Stimulated activated naive CD4-positive, alpha-beta T cell (primary cell): Measurements from ENCODE around the gene CASR.

Experiments
- DNase-seq, 6 experiments: peaks; one replicate each; lab custom pipeline; 2025; lab: John Stamatoyannopoulos, UW

Gene CASR

DNA sequence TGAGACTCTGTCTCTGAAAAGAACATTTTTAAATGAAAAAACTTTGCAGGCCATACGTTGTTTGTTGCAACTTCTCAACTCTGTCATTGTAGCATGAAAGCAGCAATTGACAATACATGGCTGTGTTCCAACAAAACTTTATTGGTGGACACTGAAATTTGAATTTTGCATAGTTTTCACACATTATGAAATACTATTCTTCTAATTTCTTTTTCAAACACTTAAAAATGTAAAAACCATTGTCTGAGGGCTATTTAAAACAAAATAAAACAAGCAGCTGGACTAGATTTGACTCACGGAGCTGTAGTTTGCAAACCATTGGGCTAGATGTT is 123.1 kb downstream of the CASR start:
- no peak for DNase-seq

DNA sequence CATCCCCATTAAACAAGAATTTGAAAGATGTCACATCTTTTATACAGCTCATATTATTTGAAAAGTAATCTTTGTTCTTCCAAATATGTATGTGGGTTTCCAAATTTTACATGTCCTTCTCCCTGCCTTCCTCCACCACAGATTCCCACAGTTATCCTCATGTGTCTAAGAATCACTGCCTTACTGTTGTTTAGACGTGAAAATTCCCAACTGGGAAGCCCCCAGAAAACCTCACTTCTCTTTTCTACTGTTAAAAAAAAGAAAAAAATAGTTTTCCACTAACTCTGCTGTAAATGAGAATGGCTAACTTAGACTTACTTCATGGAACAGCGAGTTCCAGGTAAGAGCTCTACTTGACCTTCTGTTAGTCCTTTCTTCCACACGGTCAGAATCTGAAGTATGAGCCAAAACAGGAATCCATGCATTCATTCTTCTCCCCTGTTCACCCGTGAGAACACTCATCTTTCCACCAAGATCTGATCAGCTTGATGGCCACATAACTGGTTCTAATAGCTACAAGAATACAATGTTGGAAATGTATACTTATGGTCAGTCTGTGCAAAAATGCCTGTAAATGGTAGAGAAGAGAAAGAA is 123.7 kb downstream of the CASR start:
- DNase-seq, result no peak

- no peak for DNase-seq
Observed at GRCh38 chr3:122307976-122308375, 124.5 kb downstream of the CASR start.

GRCh38 chr3:122310361-122310760 is 126.9 kb downstream of the CASR start:
- DNase-seq, result no peak

DNA sequence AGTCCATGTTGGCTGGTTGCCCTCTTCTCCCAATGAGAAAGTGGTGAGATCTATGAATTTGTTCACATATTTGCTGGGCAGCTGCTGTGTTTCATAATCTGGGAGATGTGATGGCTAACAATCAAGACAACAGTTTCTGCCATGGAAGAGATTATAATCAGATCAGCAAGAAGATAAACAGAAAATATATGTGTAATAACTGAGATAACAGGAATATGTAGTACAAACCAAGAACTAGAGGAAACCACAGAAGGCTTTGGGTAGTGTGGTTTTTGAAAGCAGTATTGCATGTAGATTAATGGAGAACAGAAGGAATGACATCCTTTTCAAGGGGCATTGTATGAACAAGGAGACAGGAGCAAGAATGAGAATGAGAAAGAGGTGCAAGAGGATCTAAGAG is 129.4 kb downstream of the CASR start:
- no peak for DNase-seq

DNA sequence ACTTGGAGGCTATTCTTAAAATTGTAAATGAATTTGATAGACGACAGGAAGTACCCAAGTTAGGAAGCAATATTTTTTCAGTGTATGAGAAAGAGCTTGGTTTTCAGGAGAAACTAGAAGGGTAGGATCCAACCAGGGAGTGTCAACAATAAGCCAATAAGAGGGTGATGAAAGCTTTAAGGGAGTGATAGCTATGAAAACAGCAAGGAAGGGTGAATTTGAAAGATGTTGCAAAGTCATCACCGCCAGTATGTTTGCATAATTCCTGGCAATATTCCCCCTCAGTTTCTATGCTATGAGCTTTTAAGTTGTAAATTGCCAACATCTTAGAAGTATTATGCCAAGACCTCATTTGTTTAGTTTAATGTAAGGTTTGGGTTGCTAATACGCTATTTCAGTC is 129.8 kb downstream of the CASR start:
- no peak for DNase-seq

DNA sequence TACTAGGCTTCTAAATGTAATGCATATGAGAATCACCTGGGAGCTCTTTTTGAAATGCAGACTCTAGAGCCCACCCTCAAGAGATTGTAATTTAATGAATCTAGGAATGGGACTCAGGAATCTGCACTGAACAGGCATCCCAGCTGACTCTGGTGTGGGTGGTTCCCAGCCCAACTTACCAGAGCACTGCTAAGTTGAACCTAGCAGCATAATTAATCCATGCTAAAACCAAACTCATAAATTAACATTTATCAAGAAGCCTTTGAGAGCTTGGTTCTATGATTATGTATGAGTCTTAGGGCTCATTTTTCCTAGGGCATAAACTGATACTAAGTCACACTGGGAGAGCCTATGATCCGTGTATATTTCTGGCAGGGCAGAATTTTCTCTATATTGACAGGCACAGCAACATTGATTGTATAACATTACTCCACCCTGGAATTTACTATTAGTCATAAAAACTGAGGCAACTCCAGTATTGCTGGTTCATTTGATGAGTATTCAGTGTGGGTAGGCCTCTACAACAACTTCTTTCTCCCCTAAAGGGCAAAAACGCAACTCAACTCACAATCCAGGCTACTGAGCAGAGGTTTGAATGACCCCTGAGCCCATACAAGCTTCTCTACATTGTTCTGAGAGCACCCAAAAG is 130.9 kb downstream of the CASR start:
- DNase-seq, result no peak

GRCh38 chr3:122315619-122316018 is 132.2 kb downstream of the CASR start:
- no peak for DNase-seq

- no peak for DNase-seq
Observed at GRCh38 chr3:122316368-122316767, 132.9 kb downstream of the CASR start.

DNA sequence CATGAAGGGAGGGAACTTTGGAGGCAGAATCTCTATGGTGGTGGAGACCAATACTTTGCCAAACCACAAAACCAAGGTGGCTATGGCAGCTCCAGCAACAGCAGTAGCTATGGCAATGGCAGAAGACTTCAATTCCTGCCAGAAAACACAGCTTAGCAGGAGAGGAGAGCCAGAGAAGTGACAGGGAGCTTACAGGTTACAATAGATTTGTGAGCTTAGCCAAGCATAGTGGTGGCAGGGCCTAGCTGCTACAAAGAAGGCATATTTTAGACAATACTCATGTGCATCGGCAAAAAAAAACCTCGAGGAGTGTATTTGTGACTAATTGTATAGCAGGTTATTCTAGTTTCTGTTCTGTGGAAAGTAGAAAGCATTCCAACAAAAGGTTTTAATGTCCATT is 135.2 kb downstream of the CASR start:
- DNase-seq, result no peak

DNA sequence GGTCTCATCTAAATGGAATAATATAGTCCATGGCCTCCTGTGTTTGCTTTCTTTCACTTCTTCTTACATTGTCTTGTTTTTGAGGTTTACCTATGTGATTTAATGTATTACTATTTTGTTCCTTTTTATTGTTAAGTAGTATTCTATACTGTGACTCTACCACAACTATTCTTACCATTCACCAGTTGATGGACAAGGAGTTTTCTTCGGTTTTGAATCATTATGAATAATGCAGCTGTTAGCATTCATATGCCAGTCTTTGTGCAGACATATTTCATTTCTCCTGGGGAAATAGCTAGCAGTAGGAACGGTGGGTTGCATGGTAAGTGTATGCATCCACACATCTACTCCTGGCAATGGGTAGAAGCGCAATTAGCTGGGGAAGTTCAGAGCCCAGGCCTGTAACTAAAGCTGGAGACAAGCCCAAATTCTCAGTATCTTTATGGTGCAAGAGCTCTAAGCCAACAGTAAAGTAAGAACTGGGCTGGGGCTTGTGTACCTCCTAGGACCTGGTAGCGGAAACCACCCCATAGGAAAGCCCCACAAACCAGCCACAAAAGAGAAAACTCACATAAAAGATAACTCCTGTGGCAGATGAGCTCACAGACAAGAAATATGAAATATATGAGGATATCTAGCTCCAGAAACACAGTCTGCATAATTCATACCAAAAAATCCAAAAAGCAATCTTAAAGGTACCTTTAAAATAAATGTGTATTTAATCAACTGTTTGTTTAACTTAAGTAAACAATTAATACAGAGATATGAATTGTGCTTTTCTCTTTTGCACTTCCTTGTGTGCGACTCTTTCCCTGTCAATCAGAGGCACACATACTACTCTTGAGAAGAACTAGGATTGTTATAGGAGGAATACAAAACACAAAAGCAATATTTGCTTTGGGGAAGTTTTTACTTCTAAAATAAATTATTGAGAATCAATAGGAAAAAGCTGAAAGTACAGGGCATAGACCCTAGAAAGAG is 138.9 kb downstream of the CASR start:
- peak in 5 of 6 experiments; percentile 26 to 63 (median 45) for DNase-seq

DNA sequence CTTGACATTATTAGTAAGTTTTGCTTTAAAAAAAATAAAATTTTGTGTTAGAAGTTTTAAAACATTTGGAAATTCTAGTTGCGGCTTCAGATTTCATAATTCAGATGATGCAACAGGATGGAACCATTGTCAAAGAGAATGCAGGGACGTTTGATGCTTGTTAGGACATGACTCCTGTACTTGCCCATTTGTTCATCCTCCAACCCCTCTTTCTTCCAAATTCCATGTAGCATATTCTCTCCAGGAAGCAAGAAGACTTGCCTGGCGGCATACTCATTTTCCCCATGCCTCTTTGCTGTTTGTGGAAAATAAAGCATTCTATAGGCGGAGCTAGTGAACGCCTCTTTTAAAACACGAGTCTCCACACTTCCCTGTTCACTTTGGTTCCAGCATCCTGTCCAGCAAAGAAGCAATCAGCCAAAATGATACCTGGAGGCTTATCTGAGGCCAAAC is 141.4 kb downstream of the CASR start, which contains the start of gene CSTA:
Gene CSTA, plus strand, starts transcription at position 378 of the 453 bp plus-strand sequence. Its CDS starts 45 bp downstream, at position 423.
- DNase-seq, result no peak

- no peak for DNase-seq
Observed at GRCh38 chr3:122325769-122326168, 142.3 kb downstream of the CASR start.

- no peak for DNase-seq
Observed at GRCh38 chr3:122331886-122332285, 148.4 kb downstream of the CASR start.

DNA sequence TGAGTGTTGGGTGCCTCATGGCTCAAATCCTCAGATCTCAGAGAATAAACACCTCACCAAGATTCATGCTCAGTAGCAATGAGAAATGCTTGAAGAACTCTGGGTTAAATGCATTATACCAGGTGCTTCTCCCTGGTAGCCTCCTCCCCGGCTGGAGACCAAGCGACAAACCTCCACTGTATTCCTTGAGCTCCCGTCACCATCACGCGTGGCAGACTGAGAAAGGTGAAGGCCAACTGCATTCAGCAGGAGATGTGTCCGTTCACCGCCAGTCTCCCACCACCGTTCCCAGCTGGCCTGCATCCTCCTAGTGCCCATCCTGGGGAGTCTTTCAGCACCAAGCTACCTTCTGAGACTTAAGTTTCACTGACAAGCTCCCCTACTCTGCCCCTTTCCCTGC is 149.1 kb downstream of the CASR start:
- no peak for DNase-seq
